PC-3 (cell line): ENCODE data around the gene RTN4RL2. TPM values are rescaled to one million over a fixed set of nuclear protein-coding genes. Genes with fewer than 3 reads are reported as not detected.

Source experiments
- ATAC-seq: fragments of 200-7000 bp; cut with Tn5 transposase; 2 replicates; pipeline ENCODE4 v1.9.1; 2020; ENCODE audit warnings: mild to moderate bottlenecking, moderate library complexity
- BruUV-seq: library from RNA; stranded (reverse); fragments of 400-500 nt; replicated peaks from 2 replicates; lab custom pipeline; 2021; lab: Mats Ljungman, UMichigan
- CTCF ChIA-PET: fragments of 300-600 bp; sonication (Branson Sonifier 250); formaldehyde crosslinking; loops from one replicate; lab custom pipeline; 2022; ENCODE audit warnings: antibody characterized with exemption; lab: Charles Lee
- POLR2A ChIA-PET: fragments of 300-600 bp; sonication (Branson Sonifier 250); formaldehyde crosslinking; loops from one replicate; lab custom pipeline; 2022; ENCODE audit warnings: antibody characterized with exemption; ENCODE audit not compliant: unreplicated experiment; lab: Charles Lee
- DNase-seq: peaks from one replicate; pipeline ENCODE4 v3.0.0-alpha.2; 2015
- H2AFZ ChIP-seq: fragments of 300-600 bp; sonication (generic); 2 replicates; pipeline ENCODE4 v1.6.0; 2016; ENCODE audit warnings: antibody characterized with exemption, low read length
- H3F3A ChIP-seq: fragments of 300-600 bp; sonication (generic); one replicate; pipeline ENCODE4 v1.6.0; 2017; ENCODE audit warnings: antibody characterized with exemption, low read length, control low read depth, mild to moderate bottlenecking; ENCODE audit not compliant: unreplicated experiment
- H3K27ac ChIP-seq: fragments of 300-600 bp; sonication (generic); 2 replicates; pipeline ENCODE4 v1.5.1; 2016; ENCODE audit warnings: mild to moderate bottlenecking, low read length
- H3K27me3 ChIP-seq: fragments of 300-600 bp; sonication (generic); 2 replicates; pipeline ENCODE4 v1.6.1; 2016; ENCODE audit warnings: low read length, mixed read lengths
- H3K36me3 ChIP-seq: fragments of 300-600 bp; sonication (generic); 2 replicates; pipeline ENCODE4 v1.6.1; 2016; ENCODE audit warnings: low read depth, mixed run types, low read length, mixed read lengths
- H3K4me1 ChIP-seq: fragments of 300-600 bp; sonication (generic); 2 replicates; pipeline ENCODE4 v1.5.1; 2016; ENCODE audit warnings: low read length; ENCODE audit not compliant: insufficient read depth
- H3K4me2 ChIP-seq: fragments of 300-600 bp; sonication (generic); 2 replicates; pipeline ENCODE4 v1.6.0; 2016; ENCODE audit warnings: low read length
- H3K4me3 ChIP-seq: fragments of 300-600 bp; sonication (generic); 2 replicates; pipeline ENCODE4 v1.5.1; 2016; ENCODE audit warnings: mild to moderate bottlenecking, low read length, mixed read lengths
- H3K79me2 ChIP-seq: fragments of 300-600 bp; sonication (generic); 2 replicates; pipeline ENCODE4 v1.6.1; 2017; ENCODE audit warnings: low read length, mixed read lengths
- H3K9ac ChIP-seq: fragments of 300-600 bp; sonication (generic); 2 replicates; pipeline ENCODE4 v1.6.0; 2016; ENCODE audit warnings: mild to moderate bottlenecking, low read length
- H3K9me2 ChIP-seq: fragments of 300-600 bp; sonication (generic); replicated peaks from 2 replicates; pipeline ENCODE4 v1.6.1; 2016; ENCODE audit warnings: mixed run types, low read length, mixed read lengths
- H3K9me3 ChIP-seq: fragments of 300-600 bp; sonication (generic); 2 replicates; pipeline ENCODE4 v1.6.1; 2016; ENCODE audit warnings: low read length, mixed read lengths
- H4K20me1 ChIP-seq: fragments of 300-600 bp; sonication (generic); 2 replicates; pipeline ENCODE4 v1.6.1; 2016; ENCODE audit warnings: low read length, mixed read lengths
- EZH2 ChIP-seq: fragments of 300-600 bp; sonication (generic); IDR thresholded peaks from one replicate; pipeline ENCODE4 v1.6.1; 2017; ENCODE audit warnings: antibody characterized with exemption, mild to moderate bottlenecking, low read length; ENCODE audit not compliant: unreplicated experiment
- EZH2phosphoT487 ChIP-seq: fragments of 300-600 bp; sonication (generic); IDR thresholded peaks from 2 replicates; pipeline ENCODE4 v1.6.1; 2018; ENCODE audit warnings: mild to moderate bottlenecking, antibody characterized with exemption, low read length, borderline replicate concordance
- intact Hi-C: fragments of 100-400 bp; cut with micrococcal nuclease; formaldehyde crosslinking; loops from 2 replicates; pipeline ENCODE4 v1.9.0; 2023
- total RNA-seq: library from RNA; depleted of rRNA; stranded (reverse); fragments of >200 nt; gene quantifications from 2 replicates; pipeline ENCODE4 v1.2.3, GENCODE V29; 2014
- TF ChIP-seq, protein P1 (sequence below): fragments of 300-600 bp; sonication (generic); conservative IDR thresholded peaks from 2 replicates; pipeline ENCODE4 v1.5.1; 2017; ENCODE audit warnings: antibody characterized with exemption, low read depth, mild to moderate bottlenecking, low read length

Gene RTN4RL2
- total RNA-seq, 1 experiment from 2014 or later: 3.5 TPM

DNA sequence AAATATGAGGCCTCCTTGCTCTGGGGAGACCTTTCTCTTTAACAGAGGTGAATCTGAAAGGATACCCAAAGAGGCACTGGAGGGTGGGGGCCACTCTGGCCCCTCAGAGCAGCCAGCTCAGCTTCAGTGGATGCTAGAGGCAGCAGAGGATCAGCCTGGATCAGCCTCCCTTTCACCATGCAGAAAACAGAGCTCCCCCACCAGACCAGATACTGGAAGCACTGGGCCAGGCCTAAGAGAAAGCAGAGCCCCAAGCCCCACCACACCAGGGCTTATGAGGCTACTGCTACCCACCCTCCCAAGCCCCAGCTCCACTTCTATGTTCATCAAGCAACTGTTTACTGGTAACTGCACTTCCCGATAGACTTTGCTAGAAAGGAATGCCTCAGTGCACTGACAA, 29.4 kb upstream of the RTN4RL2 start:
- Histone ChIP-seq H3K9me3 (no peaks in the 10 kb centered on the region), H3K4me1 (peaks cover 57% of the 10 kb centered on the region), H3K27me3 (no peaks in the 10 kb centered on the region), H3K4me2 (no peak overlapping the region), H3K9ac (no peak overlapping the region), H3K79me2 (peaks cover 7% of the 10 kb centered on the region), H3K9me2 (no peaks in the 10 kb centered on the region), H3K4me3 (no peak overlapping the region), H4K20me1 (no peaks in the 10 kb centered on the region), H2AFZ (no peak overlapping the region), H3K36me3 (no peaks in the 10 kb centered on the region), H3K27ac (no peak overlapping the region), H3F3A (peaks cover 3% of the 10 kb centered on the region)
- POLR2A ChIA-PET: no interaction called here
- no TSS peak for BruUV-seq
- DNase-seq (no peak), ATAC-seq (no peak)
- CTCF ChIA-PET: no interaction called here
- TF ChIP-seq EZH2 (no peak), EZH2phosphoT487 (no peak)
- TF ChIP-seq, protein P1, sequence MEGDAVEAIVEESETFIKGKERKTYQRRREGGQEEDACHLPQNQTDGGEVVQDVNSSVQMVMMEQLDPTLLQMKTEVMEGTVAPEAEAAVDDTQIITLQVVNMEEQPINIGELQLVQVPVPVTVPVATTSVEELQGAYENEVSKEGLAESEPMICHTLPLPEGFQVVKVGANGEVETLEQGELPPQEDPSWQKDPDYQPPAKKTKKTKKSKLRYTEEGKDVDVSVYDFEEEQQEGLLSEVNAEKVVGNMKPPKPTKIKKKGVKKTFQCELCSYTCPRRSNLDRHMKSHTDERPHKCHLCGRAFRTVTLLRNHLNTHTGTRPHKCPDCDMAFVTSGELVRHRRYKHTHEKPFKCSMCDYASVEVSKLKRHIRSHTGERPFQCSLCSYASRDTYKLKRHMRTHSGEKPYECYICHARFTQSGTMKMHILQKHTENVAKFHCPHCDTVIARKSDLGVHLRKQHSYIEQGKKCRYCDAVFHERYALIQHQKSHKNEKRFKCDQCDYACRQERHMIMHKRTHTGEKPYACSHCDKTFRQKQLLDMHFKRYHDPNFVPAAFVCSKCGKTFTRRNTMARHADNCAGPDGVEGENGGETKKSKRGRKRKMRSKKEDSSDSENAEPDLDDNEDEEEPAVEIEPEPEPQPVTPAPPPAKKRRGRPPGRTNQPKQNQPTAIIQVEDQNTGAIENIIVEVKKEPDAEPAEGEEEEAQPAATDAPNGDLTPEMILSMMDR: no peak
- intact Hi-C loops: no loop called here

DNA sequence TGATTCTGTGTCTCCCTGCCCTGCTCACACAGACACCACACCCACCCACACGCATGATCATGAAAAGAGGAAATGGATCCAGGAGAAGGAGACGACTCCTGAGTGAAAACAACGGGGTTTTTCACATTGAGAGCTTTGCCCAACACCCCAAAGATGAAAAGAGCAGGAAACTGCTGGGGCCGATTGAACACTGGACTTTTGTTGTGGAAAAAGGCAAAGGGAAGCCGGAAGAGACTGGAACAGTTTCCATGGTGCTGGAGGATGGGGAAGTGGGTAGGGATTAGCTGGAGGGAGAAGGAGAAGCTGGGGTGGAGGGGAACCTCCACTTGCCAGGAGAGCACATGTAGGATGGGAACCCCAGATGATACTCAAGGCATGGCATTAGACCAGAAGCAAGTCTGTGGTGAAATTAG, 28.2 kb upstream of the RTN4RL2 start:
- H4K20me1 ChIP-seq: no peaks in the 10 kb centered on the region
- CTCF ChIA-PET: no interaction called here
- no peaks in the 10 kb centered on the region for H3K79me2 ChIP-seq
- no peak for ATAC-seq
- H3K9me3 ChIP-seq: no peaks in the 10 kb centered on the region
- no peaks in the 10 kb centered on the region for H3K9me2 ChIP-seq
- POLR2A ChIA-PET: no interaction called here
- no peak overlapping the region for H3K4me3 ChIP-seq
- H3F3A ChIP-seq: peaks cover 3% of the 10 kb centered on the region
- intact Hi-C loops: no loop called here
- TF ChIP-seq EZH2 (no peak), EZH2phosphoT487 (no peak)
- TF ChIP-seq, protein P1: no peak
- no peak overlapping the region for H2AFZ ChIP-seq
- H3K4me2 ChIP-seq: peak overlapping the region; percentile 23; the same call in 1 of the 2 replicates
- H3K27ac ChIP-seq: peak overlapping the region; percentile 70
- BruUV-seq: no TSS peak
- H3K36me3 ChIP-seq: no peaks in the 10 kb centered on the region
- H3K9ac ChIP-seq: no peak overlapping the region
- no peak for DNase-seq
- peaks cover 45% of the 10 kb centered on the region for H3K4me1 ChIP-seq
- H3K27me3 ChIP-seq: no peaks in the 10 kb centered on the region

DNA sequence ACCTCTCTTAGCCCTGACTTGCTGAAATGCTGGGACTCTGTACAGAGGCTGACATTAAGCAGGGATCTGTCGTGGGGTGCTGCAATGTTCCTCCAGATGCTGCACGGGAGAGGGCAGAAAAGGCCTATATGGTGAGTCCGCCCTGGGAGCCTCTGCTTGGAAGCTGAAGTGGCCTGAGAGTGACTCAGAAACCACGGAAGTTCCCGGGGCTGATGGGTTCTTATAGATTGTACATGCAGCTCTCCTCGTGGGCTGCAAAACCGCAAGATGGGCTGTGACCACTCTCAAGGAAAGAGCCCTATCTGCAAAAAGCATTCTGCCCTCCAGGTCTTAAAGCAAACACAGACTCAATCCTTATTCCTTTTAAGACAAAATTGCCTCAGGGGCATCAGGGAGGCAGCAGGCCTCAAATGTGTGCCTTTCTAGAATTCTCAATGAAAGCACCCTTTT, 27.6 kb upstream of the RTN4RL2 start:
- H3K9ac ChIP-seq: no peak overlapping the region
- intact Hi-C loops: no loop called here
- H4K20me1 ChIP-seq: no peaks in the 10 kb centered on the region
- ATAC-seq (peak; percentile 64; the same call in 1 of the 2 replicates), DNase-seq (peak; percentile 66)
- TF ChIP-seq, protein P1: no peak
- no peak for TF ChIP-seq EZH2
- no peak for TF ChIP-seq EZH2phosphoT487
- no peaks in the 10 kb centered on the region for H3K36me3 ChIP-seq
- POLR2A ChIA-PET: no interaction called here
- H3K9me3 ChIP-seq: no peaks in the 10 kb centered on the region
- H3K4me3 ChIP-seq: no peak overlapping the region
- peak overlapping the region; percentile 23; the same call in 1 of the 2 replicates for H3K4me2 ChIP-seq
- no peaks in the 10 kb centered on the region for H3K9me2 ChIP-seq
- CTCF ChIA-PET: no interaction called here
- BruUV-seq: no TSS peak
- H3F3A ChIP-seq: peaks cover 3% of the 10 kb centered on the region
- H3K27ac ChIP-seq: peak overlapping the region; percentile 70
- peak overlapping the region; percentile 7; the same call in 1 of the 2 replicates for H2AFZ ChIP-seq
- H3K27me3 ChIP-seq: no peaks in the 10 kb centered on the region
- peaks cover 39% of the 10 kb centered on the region for H3K4me1 ChIP-seq
- no peaks in the 10 kb centered on the region for H3K79me2 ChIP-seq
